D721Med (cell line): ENCODE data around the gene FNIP1.

ENCODE experiments used
- DNase-seq: peaks from one replicate; pipeline ENCODE4 v3.0.0; 2011; ENCODE audit warnings: low spot score; ENCODE audit not compliant: insufficient read length
- FAIRE-seq: peaks from 2 replicates; lab custom pipeline; 2011; peaks lifted over from hg19 to GRCh38; lab: Jason Lieb, UNC
- CTCF ChIP-seq: IDR thresholded peaks from 2 replicates; pipeline ENCODE4 v1.5.1; 2012; ENCODE audit warnings: mild to moderate bottlenecking, control low read depth; ENCODE audit not compliant: insufficient read depth; ENCODE audit errors: missing control alignments

FNIP1 gene

GRCh38 chr5:131818001-131818724, 21.3 kb upstream of the FNIP1 start:
- no peak for DNase-seq
- FAIRE-seq: no peak
- no peak for TF ChIP-seq CTCF

- no peak for TF ChIP-seq CTCF
- DNase-seq: no peak
- FAIRE-seq: no peak
These were observed 18.2 kb upstream of the FNIP1 start for GRCh38 chr5:131814990-131815389.

GRCh38 chr5:131812371-131813160, 15.7 kb upstream of the FNIP1 start:
- no peak for FAIRE-seq
- no peak for TF ChIP-seq CTCF
- DNase-seq: no peak

GRCh38 chr5:131810510-131811249, 13.9 kb upstream of the FNIP1 start:
- DNase-seq: no peak
- peak; percentile 13 for TF ChIP-seq CTCF
- no peak for FAIRE-seq

- DNase-seq (no peak), FAIRE-seq (no peak)
- TF ChIP-seq CTCF: no peak
These were observed 681 bp downstream of the FNIP1 start for GRCh38 chr5:131795879-131796792.

GRCh38 chr5:131795228-131795627, 1.6 kb downstream of the FNIP1 start:
- TF ChIP-seq CTCF: no peak
- FAIRE-seq (no peak), DNase-seq (no peak)
